HepG2 (cell line): ENCODE measurements around the gene TSGA10. TPM values are rescaled to one million over a fixed set of nuclear protein-coding genes. Genes with fewer than 3 reads are reported as not detected.

Experiments
- BCL3 ChIP-seq: sonication (generic); formaldehyde crosslinking; IDR thresholded peaks from 2 replicates; pipeline ENCODE4 v1.5.1; 2020; ENCODE audit warnings: mild to moderate bottlenecking, missing genetic modification reagents, moderate library complexity
- MIER2 ChIP-seq: IDR thresholded peaks from 2 replicates; pipeline ENCODE4 v1.6.1; 2016; ENCODE audit warnings: missing biosample characterization, missing genetic modification reagents
- PRDM10 ChIP-seq: sonication (generic); formaldehyde crosslinking; IDR thresholded peaks from 2 replicates; pipeline ENCODE4 v1.4.0; 2020; ENCODE audit warnings: low read depth, missing genetic modification reagents
- SALL2 ChIP-seq: sonication (generic); formaldehyde crosslinking; IDR thresholded peaks from 2 replicates; pipeline ENCODE4 v1.8.1; 2023; ENCODE audit warnings: mild to moderate bottlenecking, missing genetic modification reagents, inconsistent platforms
- ZNF407 ChIP-seq: sonication (generic); formaldehyde crosslinking; IDR thresholded peaks from one replicate; pipeline ENCODE4 v1.5.1; 2020; ENCODE audit warnings: mild to moderate bottlenecking, missing genetic modification reagents; ENCODE audit errors: not compliant biosample characterization
- ZNF609 ChIP-seq: sonication (generic); formaldehyde crosslinking; IDR thresholded peaks from 2 replicates; pipeline ENCODE4 v1.4.0; 2020; ENCODE audit warnings: mild to moderate bottlenecking, missing genetic modification reagents, borderline replicate concordance
- ZXDC ChIP-seq: sonication (generic); formaldehyde crosslinking; IDR thresholded peaks from 2 replicates; pipeline ENCODE4 v1.5.0; 2020; ENCODE audit warnings: mild to moderate bottlenecking, missing genetic modification reagents
- polyA plus RNA-seq, 8 experiments: library from polyadenylated mRNA; depleted of rRNA in 3 of 8; stranded (reverse) in 7 of 8; unstranded in 1 of 8; fragments of >200 nt; fragmentation: Illumina TruSeq in 4 of 8; extraction: Trizol in 4 of 8; gene quantifications; 2 replicates each; pipeline versions ENCODE4 v1.2.1 to v1.2.3, GENCODE V29; 2011 to 2016; ENCODE audit warnings: low read depth in 4 of 8, missing spikeins in 1 of 8, mixed read lengths in 1 of 8; ENCODE audit not compliant: insufficient read depth in 1 of 8
- total RNA-seq, 5 experiments: library from RNA; depleted of rRNA; stranded (reverse); fragments of >200 nt; fragmentation: Illumina TruSeq; extraction: Trizol; gene quantifications; 2 replicates each; pipeline ENCODE4 v1.2.3, GENCODE V29; 2016; ENCODE audit warnings: low read depth in 1 of 5

The TSGA10 gene
- total and polyA plus RNA-seq, 2 of the 13 experiments (the other 11 are each of a cell fraction or from before 2014, with no cell fraction given): 4.7 to 13.1 TPM

- TF ChIP-seq PRDM10 (CRISPR knock-in tag) (no peak), ZNF407 (CRISPR knock-in tag) (peak; percentile 42), BCL3 (CRISPR knock-in tag) (no peak), SALL2 (CRISPR knock-in tag) (no peak; the same call in 1 of the 2 replicates), ZNF609 (CRISPR knock-in tag) (peak; percentile 21; the same call in 1 of the 2 replicates), MIER2 (CRISPR knock-in tag) (0 out of 2 replicates have a peak, but pooled peaks have one; percentile 1), ZXDC (CRISPR knock-in tag) (peak; percentile 96)
Observed at GRCh38 chr2:99140860-99141109, 14.0 kb downstream of the TSGA10 start (continued).
